ENCODE measurements around the gene MS4A5. TPM values are rescaled to one million over a fixed set of nuclear protein-coding genes. Genes with fewer than 3 reads are reported as not detected.

The MS4A5 gene
- total RNA-seq (not detected), total RNA-seq (0 reads per million in 2 donors)

- H3K9me3 ChIP-seq (ENCODE audit: control insufficient read depth, low read length, poor library complexity, severe bottlenecking), result no peaks in the 10 kb centered on the region
- H3K27ac Mint-ChIP-seq, result no peak within 1 kb of the TSS
- no peaks in the 10 kb centered on the region for H3K4me1 Mint-ChIP-seq
- no peak within 1 kb of the TSS for H3K4me3 Mint-ChIP-seq
- DNase-seq, result no peak
- H3K27me3 Mint-ChIP-seq, result peaks cover 71% of the 10 kb centered on the region
- H3K36me3 Mint-ChIP-seq (ENCODE audit: low read depth), result no peaks in the 10 kb centered on the region
- no peak for ATAC-seq
Observed at GRCh38 chr11:60429272-60429671, at the start of gene MS4A5. TSS of gene MS4A5 (plus strand) at chr11:60429572. CDS start at chr11:60429675, 103 bp downstream.

GRCh38 chr11:60389279-60389910, 40.0 kb upstream of the MS4A5 start:
- ATAC-seq, result peak; percentile 72
- Mint-ChIP-seq H3K36me3 (ENCODE audit: low read depth) (no peaks in the 10 kb centered on the region), H3K27me3 (peaks cover 18% of the 10 kb centered on the region), H3K4me1 (peaks cover 3% of the 10 kb centered on the region), H3K27ac (no peak overlapping the region), H3K4me3 (no peak overlapping the region)
- H3K9me3 ChIP-seq (ENCODE audit: control insufficient read depth, low read length, poor library complexity, severe bottlenecking), result no peaks in the 10 kb centered on the region
- DNase-seq, result no peak

- Mint-ChIP-seq H3K27me3 (peaks cover 10% of the 10 kb centered on the region), H3K4me3 (no peak overlapping the region), H3K36me3 (ENCODE audit: low read depth) (no peaks in the 10 kb centered on the region), H3K4me1 (peaks cover 3% of the 10 kb centered on the region), H3K27ac (no peak overlapping the region)
- no peaks in the 10 kb centered on the region for H3K9me3 ChIP-seq (ENCODE audit: control insufficient read depth, low read length, poor library complexity, severe bottlenecking)
- ATAC-seq (no peak), DNase-seq (no peak)
Observed at GRCh38 chr11:60390419-60390818, 39.0 kb upstream of the MS4A5 start.

GRCh38 chr11:60392361-60392760, 37.0 kb upstream of the MS4A5 start:
- Mint-ChIP-seq H3K27me3 (peaks cover 15% of the 10 kb centered on the region), H3K4me1 (peaks cover 3% of the 10 kb centered on the region), H3K27ac (no peak overlapping the region), H3K4me3 (no peak overlapping the region), H3K36me3 (ENCODE audit: low read depth) (no peaks in the 10 kb centered on the region)
- ATAC-seq (no peak), DNase-seq (no peak)
- no peaks in the 10 kb centered on the region for H3K9me3 ChIP-seq (ENCODE audit: control insufficient read depth, low read length, poor library complexity, severe bottlenecking)

- no peak overlapping the region for H3K4me3 Mint-ChIP-seq
- DNase-seq, result no peak
- H3K27ac Mint-ChIP-seq, result no peak overlapping the region
- no peaks in the 10 kb centered on the region for H3K36me3 Mint-ChIP-seq (ENCODE audit: low read depth)
- peaks cover 15% of the 10 kb centered on the region for H3K27me3 Mint-ChIP-seq
- peaks cover 3% of the 10 kb centered on the region for H3K4me1 Mint-ChIP-seq
- no peaks in the 10 kb centered on the region for H3K9me3 ChIP-seq (ENCODE audit: control insufficient read depth, low read length, poor library complexity, severe bottlenecking)
- no peak for ATAC-seq
Observed at GRCh38 chr11:60393016-60393415, 36.4 kb upstream of the MS4A5 start.

GRCh38 chr11:60394666-60395380, 34.5 kb upstream of the MS4A5 start:
- ATAC-seq, result no peak
- Mint-ChIP-seq H3K27ac (no peak overlapping the region), H3K36me3 (ENCODE audit: low read depth) (no peaks in the 10 kb centered on the region), H3K4me1 (no peaks in the 10 kb centered on the region), H3K27me3 (peaks cover 25% of the 10 kb centered on the region), H3K4me3 (no peak overlapping the region)
- no peaks in the 10 kb centered on the region for H3K9me3 ChIP-seq (ENCODE audit: control insufficient read depth, low read length, poor library complexity, severe bottlenecking)
- DNase-seq, result no peak

- H3K27me3 Mint-ChIP-seq, result peaks cover 26% of the 10 kb centered on the region
- H3K9me3 ChIP-seq (ENCODE audit: control insufficient read depth, low read length, poor library complexity, severe bottlenecking), result no peaks in the 10 kb centered on the region
- ATAC-seq (no peak), DNase-seq (no peak)
- no peaks in the 10 kb centered on the region for H3K4me1 Mint-ChIP-seq
- no peak within 1 kb of the TSS for H3K27ac Mint-ChIP-seq
- no peaks in the 10 kb centered on the region for H3K36me3 Mint-ChIP-seq (ENCODE audit: low read depth)
- no peak within 1 kb of the TSS for H3K4me3 Mint-ChIP-seq
Observed at GRCh38 chr11:60396382-60396781, 33.0 kb upstream of the MS4A5 start, which contains the start of gene MS4A14. TSS of gene MS4A14 (plus strand) at chr11:60396459. CDS start at chr11:60396579, 120 bp downstream.

- Mint-ChIP-seq H3K4me3 (no peak overlapping the region), H3K27ac (no peak overlapping the region)
- ATAC-seq, result no peak
Observed at GRCh38 chr11:60396799-60397198, 32.6 kb upstream of the MS4A5 start.

GRCh38 chr11:60420015-60420414, 9.4 kb upstream of the MS4A5 start:
- Mint-ChIP-seq H3K36me3 (ENCODE audit: low read depth) (no peaks in the 10 kb centered on the region), H3K27ac (no peak overlapping the region), H3K27me3 (peaks cover 41% of the 10 kb centered on the region), H3K4me1 (no peaks in the 10 kb centered on the region), H3K4me3 (no peak overlapping the region)
- no peaks in the 10 kb centered on the region for H3K9me3 ChIP-seq (ENCODE audit: control insufficient read depth, low read length, poor library complexity, severe bottlenecking)
- ATAC-seq, result no peak
- no peak for DNase-seq

More at GRCh38 chr11:60396799-60397198, 32.6 kb upstream of the MS4A5 start:
- H3K4me1 Mint-ChIP-seq, result no peaks in the 10 kb centered on the region
- no peaks in the 10 kb centered on the region for H3K9me3 ChIP-seq (ENCODE audit: control insufficient read depth, low read length, poor library complexity, severe bottlenecking)
- H3K36me3 Mint-ChIP-seq (ENCODE audit: low read depth), result no peaks in the 10 kb centered on the region
- peaks cover 26% of the 10 kb centered on the region for H3K27me3 Mint-ChIP-seq
- DNase-seq, result no peak

GRCh38 chr11:60422609-60423008, 6.8 kb upstream of the MS4A5 start:
- Mint-ChIP-seq H3K27ac (no peak overlapping the region), H3K4me1 (no peaks in the 10 kb centered on the region), H3K36me3 (ENCODE audit: low read depth) (no peaks in the 10 kb centered on the region), H3K27me3 (peaks cover 39% of the 10 kb centered on the region), H3K4me3 (no peak overlapping the region)
- no peaks in the 10 kb centered on the region for H3K9me3 ChIP-seq (ENCODE audit: control insufficient read depth, low read length, poor library complexity, severe bottlenecking)
- ATAC-seq (no peak), DNase-seq (no peak)

GRCh38 chr11:60428517-60428916, 855 bp upstream of the MS4A5 start:
- H3K4me3 Mint-ChIP-seq, result no peak overlapping the region
- DNase-seq, result no peak
- no peaks in the 10 kb centered on the region for H3K9me3 ChIP-seq (ENCODE audit: control insufficient read depth, low read length, poor library complexity, severe bottlenecking)
- H3K27me3 Mint-ChIP-seq, result peaks cover 70% of the 10 kb centered on the region
- ATAC-seq, result no peak
- H3K36me3 Mint-ChIP-seq (ENCODE audit: low read depth), result no peaks in the 10 kb centered on the region
- no peaks in the 10 kb centered on the region for H3K4me1 Mint-ChIP-seq
- no peak overlapping the region for H3K27ac Mint-ChIP-seq

- no peak for DNase-seq
- H3K4me1 Mint-ChIP-seq, result no peaks in the 10 kb centered on the region
- no peak overlapping the region for H3K4me3 Mint-ChIP-seq
- no peak overlapping the region for H3K27ac Mint-ChIP-seq
- ATAC-seq, result no peak
- H3K9me3 ChIP-seq (ENCODE audit: control insufficient read depth, low read length, poor library complexity, severe bottlenecking), result no peaks in the 10 kb centered on the region
- H3K36me3 Mint-ChIP-seq (ENCODE audit: low read depth), result no peaks in the 10 kb centered on the region
- H3K27me3 Mint-ChIP-seq, result peaks cover 53% of the 10 kb centered on the region
Observed at GRCh38 chr11:60431251-60431650, 1.9 kb downstream of the MS4A5 start.

- no peaks in the 10 kb centered on the region for H3K36me3 Mint-ChIP-seq (ENCODE audit: low read depth)
- no peaks in the 10 kb centered on the region for H3K4me1 Mint-ChIP-seq
- ATAC-seq, result no peak
- peaks cover 38% of the 10 kb centered on the region for H3K27me3 Mint-ChIP-seq
- DNase-seq, result no peak
- H3K27ac Mint-ChIP-seq, result no peak overlapping the region
- H3K4me3 Mint-ChIP-seq, result no peak overlapping the region
- H3K9me3 ChIP-seq (ENCODE audit: control insufficient read depth, low read length, poor library complexity, severe bottlenecking), result no peaks in the 10 kb centered on the region
Observed at GRCh38 chr11:60433401-60433800, 4.0 kb downstream of the MS4A5 start.

GRCh38 chr11:60447070-60447469, 17.7 kb downstream of the MS4A5 start:
- peak overlapping the region; percentile 89 for H3K27ac Mint-ChIP-seq
- H3K27me3 Mint-ChIP-seq, result no peaks in the 10 kb centered on the region
- H3K36me3 Mint-ChIP-seq (ENCODE audit: low read depth), result no peaks in the 10 kb centered on the region
- H3K4me3 Mint-ChIP-seq, result peak overlapping the region; percentile 86
- no peak for ATAC-seq
- H3K4me1 Mint-ChIP-seq, result peaks cover 19% of the 10 kb centered on the region
- DNase-seq, result no peak
- no peaks in the 10 kb centered on the region for H3K9me3 ChIP-seq (ENCODE audit: control insufficient read depth, low read length, poor library complexity, severe bottlenecking)
